GM21717 (cell line): ENCODE measurements around the gene PPM1G.
"Not testable (repeated sequence)": the region's sequence is repeated elsewhere in the genome, so short reads cannot be mapped to it uniquely, and the experiment has no call there.

Experiments used
- ATAC-seq: cut with Tn5 transposase; IDR thresholded peaks from one replicate; pipeline ENCODE4 v1.9.1; 2021; ENCODE audit warnings: mild to moderate bottlenecking, moderate library complexity; ENCODE audit not compliant: unreplicated experiment

Gene PPM1G

GRCh38 chr2:27376151-27376865 lies 33.1 kb downstream of the PPM1G start:
- no peak for ATAC-seq

GRCh38 chr2:27375513-27376099 lies 33.8 kb downstream of the PPM1G start:
- ATAC-seq: no peak

GRCh38 chr2:27373567-27373966 lies 35.8 kb downstream of the PPM1G start:
- ATAC-seq: no peak

- ATAC-seq: no peak
Measured at GRCh38 chr2:27372937-27373336, 36.5 kb downstream of the PPM1G start.

GRCh38 chr2:27370816-27371620 lies 38.4 kb downstream of the PPM1G start:
- peak; percentile 29 for ATAC-seq

GRCh38 chr2:27370026-27370815 lies 39.2 kb downstream of the PPM1G start, which contains the start of the genes EIF2B4 and SNX17:
Gene EIF2B4, minus strand, starts transcription at chr2:27370338. Its CDS starts 24 bp downstream, at chr2:27370314.
Gene SNX17, plus strand, starts transcription at chr2:27370616. Its CDS starts 128 bp downstream, at chr2:27370744.
- ATAC-seq: peak; percentile 83

- no peak for ATAC-seq
Measured at GRCh38 chr2:27369471-27370025, 39.8 kb downstream of the PPM1G start.

- ATAC-seq: no peak
Measured at GRCh38 chr2:27363933-27364332, 45.5 kb downstream of the PPM1G start.

GRCh38 chr2:27362678-27363420 lies 46.5 kb downstream of the PPM1G start:
- no peak for ATAC-seq

GRCh38 chr2:27356382-27357181 lies 52.8 kb downstream of the PPM1G start, which contains the start of gene GTF3C2:
Gene GTF3C2, minus strand, starts transcription at chr2:27356764. Its CDS starts 13,210 bp downstream, at chr2:27343554.
- ATAC-seq: peak; percentile 76

GRCh38 chr2:27356056-27356381 lies 53.4 kb downstream of the PPM1G start:
- ATAC-seq: peak; percentile 45

- no peak for ATAC-seq
Measured at GRCh38 chr2:27354597-27354927, 54.8 kb downstream of the PPM1G start.

- ATAC-seq: no peak
Measured at GRCh38 chr2:27353762-27354596, 55.4 kb downstream of the PPM1G start.

- not testable (repeated sequence) for ATAC-seq
Measured at GRCh38 chr2:27353386-27353761, 56.0 kb downstream of the PPM1G start.

- no peak for ATAC-seq
Measured at GRCh38 chr2:27351802-27352598, 57.4 kb downstream of the PPM1G start.

GRCh38 chr2:27350106-27350693 lies 59.2 kb downstream of the PPM1G start:
- no peak for ATAC-seq

GRCh38 chr2:27347641-27348040 lies 61.8 kb downstream of the PPM1G start:
- ATAC-seq: no peak
